H9 (cell line): ENCODE measurements around the gene AKNA. TPM values are rescaled to one million over a fixed set of nuclear protein-coding genes. Genes with fewer than 3 reads are reported as not detected.

Experiments
- DNase-seq: peaks from one replicate; pipeline ENCODE4 v3.0.0-alpha.2; 2017
- H2AFZ ChIP-seq: one replicate; pipeline ENCODE4 v1.6.1; 2013; ENCODE audit warnings: mild to moderate bottlenecking, low read length, control low read depth, moderate library complexity
- H2AK5ac ChIP-seq: 2 replicates; pipeline ENCODE4 v1.6.1; 2013; ENCODE audit warnings: low read length, control low read depth, mixed read lengths; ENCODE audit not compliant: insufficient read length
- H2BK120ac ChIP-seq: one replicate; pipeline ENCODE4 v1.6.1; 2013; ENCODE audit warnings: low read depth, mild to moderate bottlenecking, low read length, control low read depth, inconsistent platforms; ENCODE audit not compliant: poor library complexity, severe bottlenecking
- H2BK12ac ChIP-seq: 2 replicates; pipeline ENCODE4 v1.6.1; 2013; ENCODE audit warnings: low read length, control low read depth, mixed read lengths, low read depth; ENCODE audit not compliant: insufficient read length
- H2BK15ac ChIP-seq: 2 replicates; pipeline ENCODE4 v1.6.1; 2013; ENCODE audit warnings: low read depth, low read length, control low read depth
- H2BK20ac ChIP-seq: one replicate; pipeline ENCODE4 v1.6.1; 2013; ENCODE audit warnings: low read depth, mild to moderate bottlenecking, low read length, control low read depth, inconsistent platforms; ENCODE audit not compliant: poor library complexity, severe bottlenecking
- H2BK5ac ChIP-seq: 2 replicates; pipeline ENCODE4 v1.6.1; 2013; ENCODE audit warnings: low read length, control low read depth, mixed read lengths; ENCODE audit not compliant: insufficient read length
- H3K14ac ChIP-seq: 2 replicates; pipeline ENCODE4 v1.6.1; 2013; ENCODE audit warnings: low read length, control low read depth; ENCODE audit not compliant: insufficient read depth
- H3K18ac ChIP-seq: 2 replicates; pipeline ENCODE4 v1.6.1; 2013; ENCODE audit warnings: low read depth, mild to moderate bottlenecking, mixed read lengths, low read length, control low read depth; ENCODE audit not compliant: insufficient read length
- H3K23ac ChIP-seq: 2 replicates; pipeline ENCODE4 v1.6.1; 2013; ENCODE audit warnings: low read length, control low read depth, mixed read lengths, low read depth; ENCODE audit not compliant: insufficient read length
- H3K23me2 ChIP-seq: 2 replicates; pipeline ENCODE4 v1.6.1; 2013; ENCODE audit warnings: low read depth, mild to moderate bottlenecking, mixed read lengths, low read length, control low read depth; ENCODE audit not compliant: insufficient read length, poor library complexity, severe bottlenecking
- H3K27ac ChIP-seq: 2 replicates; pipeline ENCODE4 v1.5.1; 2013; ENCODE audit warnings: low read length, control low read depth, mixed read lengths, low read depth; ENCODE audit not compliant: insufficient read length
- H3K27me3 ChIP-seq: 2 replicates; pipeline ENCODE4 v1.6.1; 2013; ENCODE audit warnings: low read length, control low read depth, inconsistent platforms; ENCODE audit not compliant: insufficient read depth
- H3K4ac ChIP-seq: 2 replicates; pipeline ENCODE4 v1.6.1; 2013; ENCODE audit warnings: low read depth, mild to moderate bottlenecking, control low read depth, inconsistent platforms, low read length, moderate library complexity
- H3K4me1 ChIP-seq: 2 replicates; pipeline ENCODE4 v1.6.1; 2013; ENCODE audit warnings: low read length, control low read depth, inconsistent platforms; ENCODE audit not compliant: insufficient read depth
- H3K4me2 ChIP-seq: 2 replicates; pipeline ENCODE4 v1.6.1; 2013; ENCODE audit warnings: low read length, control low read depth, mixed read lengths; ENCODE audit not compliant: insufficient read length, insufficient read depth
- H3K56ac ChIP-seq: 2 replicates; pipeline ENCODE4 v1.6.1; 2013; ENCODE audit warnings: low read depth, mild to moderate bottlenecking, mixed read lengths, low read length, control low read depth; ENCODE audit not compliant: insufficient read length
- H3K79me1 ChIP-seq: 2 replicates; pipeline ENCODE4 v1.6.1; 2013; ENCODE audit warnings: low read depth, mild to moderate bottlenecking, moderate library complexity, low read length, control low read depth, inconsistent platforms; ENCODE audit not compliant: insufficient read depth, poor library complexity, severe bottlenecking
- H3K79me2 ChIP-seq: 2 replicates; pipeline ENCODE4 v1.6.1; 2013; ENCODE audit warnings: low read length, control low read depth, inconsistent platforms; ENCODE audit not compliant: insufficient read depth
- H3K9ac ChIP-seq: 2 replicates; pipeline ENCODE4 v1.6.1; 2013; ENCODE audit warnings: low read length, control low read depth, mixed read lengths; ENCODE audit not compliant: insufficient read length; ENCODE audit errors: extremely low read depth
- H3K9me3 ChIP-seq: one replicate; pipeline ENCODE4 v1.6.1; 2013; ENCODE audit warnings: low read depth, low read length, inconsistent platforms; ENCODE audit not compliant: control insufficient read depth
- H3T11ph ChIP-seq: one replicate; pipeline ENCODE4 v1.6.1; 2013; ENCODE audit warnings: mild to moderate bottlenecking, low read length, control low read depth, inconsistent platforms
- H4K20me1 ChIP-seq: one replicate; pipeline ENCODE4 v1.6.1; 2013; ENCODE audit not compliant: control insufficient read depth, insufficient read length, insufficient read depth
- H4K5ac ChIP-seq: 2 replicates; pipeline ENCODE4 v1.6.1; 2013; ENCODE audit warnings: low read depth, mild to moderate bottlenecking, mixed read lengths, low read length, control low read depth; ENCODE audit not compliant: insufficient read length
- H4K8ac ChIP-seq: replicated peaks from 2 replicates; pipeline ENCODE4 v1.6.1; 2013; ENCODE audit warnings: low read length, control low read depth, mixed read lengths, low read depth; ENCODE audit not compliant: insufficient read length
- H4K91ac ChIP-seq: 2 replicates; pipeline ENCODE4 v1.6.1; 2013; ENCODE audit warnings: low read depth, mild to moderate bottlenecking, moderate library complexity, mixed read lengths, low read length, control low read depth; ENCODE audit not compliant: insufficient read length
- H3K27ac Mint-ChIP-seq, 3 experiments: 2 replicates in 2 of 3; 3 replicates in 1 of 3; pipeline ENCODE4 v1.8.0; 2020 to 2021; ENCODE audit warnings: mixed read lengths in 3 of 3, mild to moderate bottlenecking in 1 of 3, moderate library complexity in 1 of 3
- H3K27me3 Mint-ChIP-seq: 2 replicates; pipeline ENCODE4 v1.8.0; 2021; ENCODE audit warnings: low read depth, mild to moderate bottlenecking, moderate library complexity, mixed read lengths
- H3K36me3 Mint-ChIP-seq, 3 experiments: 2 replicates in 2 of 3; 3 replicates in 1 of 3; pipeline ENCODE4 v1.8.0; 2020 to 2021; ENCODE audit warnings: low read depth in 3 of 3, mixed read lengths in 3 of 3; ENCODE audit not compliant: insufficient read depth in 1 of 3
- H3K4me1 Mint-ChIP-seq, 2 experiments: 2 replicates each; pipeline ENCODE4 v1.8.0; 2020; ENCODE audit warnings: mixed read lengths in 2 of 2
- H3K4me3 Mint-ChIP-seq, 2 experiments: 2 replicates in 1 of 2; 3 replicates in 1 of 2; pipeline ENCODE4 v1.8.0; 2020 to 2021; ENCODE audit warnings: mild to moderate bottlenecking in 2 of 2, mixed read lengths in 2 of 2, moderate library complexity in 1 of 2
- H3K9me3 Mint-ChIP-seq, 2 experiments: 2 replicates in 1 of 2; 3 replicates in 1 of 2; pipeline ENCODE4 v1.8.0; 2020; ENCODE audit warnings: mild to moderate bottlenecking in 2 of 2, mixed read lengths in 2 of 2, moderate library complexity in 1 of 2
- WGBS: extraction: QIAGEN DNeasy Blood & Tissue Kit; methylation state at CpG from one replicate; pipeline ENCODE4 v1.1.7; 2013; ENCODE audit warnings: missing lambda C conversion rate, low lambda C conversion rate, mixed read lengths; ENCODE audit not compliant: insufficient read length; ENCODE audit errors: extremely low coverage; 5-methylcytosine and 5-hydroxymethylcytosine counted together
- total RNA-seq: library from RNA; stranded (reverse); gene quantifications from 2 replicates; pipeline ENCODE4 v1.2.1, GENCODE V29; 2021
- TF ChIP-seq, protein P1 (sequence below): fragments of 200-600 bp; sonication (generic); conservative IDR thresholded peaks from 3 replicates; pipeline ENCODE4 v1.8.0; 2021; ENCODE audit warnings: antibody characterized with exemption, mild to moderate bottlenecking

Gene AKNA
- total RNA-seq, 1 experiment from 2014 or later: 19.7 TPM

DNA sequence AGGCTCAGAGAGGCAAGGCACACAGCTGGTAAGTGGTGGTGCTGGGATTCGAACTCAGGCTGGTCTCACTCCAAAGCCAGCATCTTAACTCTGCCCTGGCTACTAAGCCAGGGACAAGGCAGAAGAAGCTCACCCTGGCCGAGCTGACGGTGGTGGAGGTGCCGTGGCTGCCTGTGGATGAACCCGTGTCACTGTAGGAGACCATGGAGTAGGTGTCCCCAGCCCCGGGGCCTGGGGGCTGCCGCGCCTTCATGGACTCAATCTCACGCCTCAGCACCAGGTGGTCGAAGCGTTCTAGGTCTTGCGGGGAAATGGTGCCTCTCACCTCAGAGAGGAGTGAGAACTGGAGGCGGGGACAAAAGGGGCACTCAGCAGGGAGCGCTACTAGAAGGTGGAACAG lies 35.4 kb upstream of the AKNA start:
- Histone ChIP-seq H2BK15ac (no peak overlapping the region), H2BK5ac (no peak overlapping the region), H3K9me3 (no peaks in the 10 kb centered on the region), H3K27me3 (no peaks in the 10 kb centered on the region), H3T11ph (no peak overlapping the region), H3K27ac (no peak overlapping the region), H2AK5ac (no peak overlapping the region), H3K14ac (no peak overlapping the region), H2BK120ac (no peak overlapping the region), H3K23me2 (no peaks in the 10 kb centered on the region), H3K4me1 (0 out of 2 replicates have a peak, but pooled peaks cover 2% of the 10 kb centered on the region), H2BK12ac (no peak overlapping the region), H3K79me2 (no peaks in the 10 kb centered on the region), H4K8ac (no peak overlapping the region), H4K20me1 (no peaks in the 10 kb centered on the region), H3K4me2 (no peak overlapping the region), H3K79me1 (no peaks in the 10 kb centered on the region), H2AFZ (no peak overlapping the region), H3K4ac (no peak overlapping the region), H4K5ac (no peak overlapping the region), H3K56ac (no peak overlapping the region), H2BK20ac (no peak overlapping the region), H4K91ac (no peak overlapping the region), H3K18ac (no peak overlapping the region), H3K23ac (no peak overlapping the region), H3K9ac (no peak overlapping the region)
- no CpG with 5 or more reads among the region's 14 CpGs for WGBS
- no peak overlapping the region for H3K27ac Mint-ChIP-seq
- peaks cover 9 to 10% of the 10 kb centered on the region in 2 experiments for H3K4me1 Mint-ChIP-seq
- peaks cover 3% of the 10 kb centered on the region; the same call in 1 of the 2 replicates for H3K27me3 Mint-ChIP-seq
- TF ChIP-seq, protein P1, sequence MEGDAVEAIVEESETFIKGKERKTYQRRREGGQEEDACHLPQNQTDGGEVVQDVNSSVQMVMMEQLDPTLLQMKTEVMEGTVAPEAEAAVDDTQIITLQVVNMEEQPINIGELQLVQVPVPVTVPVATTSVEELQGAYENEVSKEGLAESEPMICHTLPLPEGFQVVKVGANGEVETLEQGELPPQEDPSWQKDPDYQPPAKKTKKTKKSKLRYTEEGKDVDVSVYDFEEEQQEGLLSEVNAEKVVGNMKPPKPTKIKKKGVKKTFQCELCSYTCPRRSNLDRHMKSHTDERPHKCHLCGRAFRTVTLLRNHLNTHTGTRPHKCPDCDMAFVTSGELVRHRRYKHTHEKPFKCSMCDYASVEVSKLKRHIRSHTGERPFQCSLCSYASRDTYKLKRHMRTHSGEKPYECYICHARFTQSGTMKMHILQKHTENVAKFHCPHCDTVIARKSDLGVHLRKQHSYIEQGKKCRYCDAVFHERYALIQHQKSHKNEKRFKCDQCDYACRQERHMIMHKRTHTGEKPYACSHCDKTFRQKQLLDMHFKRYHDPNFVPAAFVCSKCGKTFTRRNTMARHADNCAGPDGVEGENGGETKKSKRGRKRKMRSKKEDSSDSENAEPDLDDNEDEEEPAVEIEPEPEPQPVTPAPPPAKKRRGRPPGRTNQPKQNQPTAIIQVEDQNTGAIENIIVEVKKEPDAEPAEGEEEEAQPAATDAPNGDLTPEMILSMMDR: no peak
- no peak overlapping the region for H3K4me3 Mint-ChIP-seq
- no peak for DNase-seq
- no peaks in the 10 kb centered on the region for H3K36me3 Mint-ChIP-seq
- H3K9me3 Mint-ChIP-seq: no peaks in the 10 kb centered on the region
